RWPE1 (cell line): Measurements from ENCODE around the gene MAP3K7.

Source experiments
- CTCF ChIA-PET: fragments of 350-600 bp; sonication (Branson Sonifier 250); formaldehyde crosslinking; extraction: SDS; loops from one replicate; lab custom pipeline; 2021; lab: Yijun Ruan, JAX
- POLR2A ChIA-PET: fragments of 400-600 bp; formaldehyde crosslinking; extraction: SDS; loops from one replicate; lab custom pipeline; 2020; ENCODE audit warnings: antibody characterized with exemption; ENCODE audit not compliant: low non-redundant PET; lab: Yijun Ruan, JAX
- DNase-seq: peaks from one replicate; pipeline ENCODE4 v3.0.0; 2012; ENCODE audit warnings: low spot score
- H3K27ac ChIP-seq: fragments of 450-650 bp; 2 replicates; pipeline ENCODE4 v1.5.1; 2017
- CTCF ChIP-seq: fragments of 450-650 bp; conservative IDR thresholded peaks from 2 replicates; pipeline ENCODE4 v1.5.1; 2017; ENCODE audit warnings: low read depth, mild to moderate bottlenecking

MAP3K7 gene

GRCh38 chr6:90521955-90522354 lies 64.9 kb downstream of the MAP3K7 start:
- no peak for DNase-seq
- ChIA-PET CTCF (interaction anchor here (0.6 kb wide), 1 partner anchor 13 kb away, joined by 4 read pairs; no protein-coding TSS in a partner anchor), POLR2A (no interaction called here)
- TF ChIP-seq CTCF = no peak
- H3K27ac ChIP-seq = no peak overlapping the region

GRCh38 chr6:90516074-90516660 lies 70.7 kb downstream of the MAP3K7 start:
- DNase-seq = no peak
- CTCF ChIA-PET = no interaction called here
- H3K27ac ChIP-seq = no peak overlapping the region
- TF ChIP-seq CTCF = no peak
- POLR2A ChIA-PET = no interaction called here

- POLR2A ChIA-PET = interaction anchor here (0.6 kb wide), 1 partner anchor 1177 kb away, joined by 3 read pairs; no protein-coding TSS in a partner anchor
- TF ChIP-seq CTCF = no peak
- CTCF ChIA-PET = no interaction called here
- no peak overlapping the region for H3K27ac ChIP-seq
- DNase-seq = no peak
These were observed 72.4 kb downstream of the MAP3K7 start for GRCh38 chr6:90514496-90514895.

GRCh38 chr6:90508753-90509152 lies 78.1 kb downstream of the MAP3K7 start:
- no peak for TF ChIP-seq CTCF
- ChIA-PET POLR2A (no interaction called here), CTCF (interaction anchor here (0.6 to 0.7 kb wide), 3 partner anchors 13 to 528 kb away, joined by 3 to 5 read pairs (median 4); no protein-coding TSS in a partner anchor)

GRCh38 chr6:90502866-90503407 lies 83.9 kb downstream of the MAP3K7 start:
- no peak for DNase-seq
- no peak overlapping the region for H3K27ac ChIP-seq
- ChIA-PET POLR2A (no interaction called here), CTCF (interaction anchor here (0.6 kb wide), 1 partner anchor 207 kb away, joined by 4 read pairs; no protein-coding TSS in a partner anchor)
- no peak for TF ChIP-seq CTCF

More at GRCh38 chr6:90508753-90509152, 78.1 kb downstream of the MAP3K7 start:
- no peak for DNase-seq
- H3K27ac ChIP-seq = no peak overlapping the region

- no peak for DNase-seq
- no peak for TF ChIP-seq CTCF
- no peak overlapping the region for H3K27ac ChIP-seq
- ChIA-PET POLR2A (no interaction called here), CTCF (interaction anchor here (0.6 kb wide), 1 partner anchor 207 kb away, joined by 4 read pairs; no protein-coding TSS in a partner anchor)
These were observed 84.5 kb downstream of the MAP3K7 start for GRCh38 chr6:90502381-90502780.
